Stimulated activated naive CD8-positive, alpha-beta T cell treated with anti-CD3 and anti-CD28 coated beads, Interleukin-15, amount 100 ng/mL, for 72 hours (primary cell): ENCODE measurements around the gene ZNF175.

Source experiments
- ATAC-seq: fragments of 150-1000 bp; cut with Tn5 transposase; 2 replicates; pipeline ENCODE4 v1.10.0; 2021; ENCODE audit warnings: mild to moderate bottlenecking, moderate library complexity
- DNase-seq, 2 donors: peaks; one replicate each; pipeline ENCODE4 v3.0.0; 2021 to 2022
- H3K27ac Mint-ChIP-seq, 2 donors: one replicate each; pipeline ENCODE4 v1.8.0; 2022; ENCODE audit warnings: mild to moderate bottlenecking in 2 of 2, mixed read lengths in 2 of 2, moderate library complexity in 2 of 2
- H3K27me3 Mint-ChIP-seq: one replicate; pipeline ENCODE4 v1.8.0; 2022; ENCODE audit warnings: mixed read lengths
- H3K4me1 Mint-ChIP-seq: one replicate; pipeline ENCODE4 v1.8.0; 2022; ENCODE audit warnings: mild to moderate bottlenecking, mixed read lengths
- H3K4me3 Mint-ChIP-seq, 2 donors: one replicate each; pipeline ENCODE4 v1.8.0; 2022; ENCODE audit warnings: mild to moderate bottlenecking in 2 of 2, mixed read lengths in 2 of 2, moderate library complexity in 1 of 2
- H3K9me3 Mint-ChIP-seq, 2 donors: one replicate each; pipeline ENCODE4 v1.8.0; 2022; ENCODE audit warnings: mixed read lengths in 2 of 2

The ZNF175 gene

DNA sequence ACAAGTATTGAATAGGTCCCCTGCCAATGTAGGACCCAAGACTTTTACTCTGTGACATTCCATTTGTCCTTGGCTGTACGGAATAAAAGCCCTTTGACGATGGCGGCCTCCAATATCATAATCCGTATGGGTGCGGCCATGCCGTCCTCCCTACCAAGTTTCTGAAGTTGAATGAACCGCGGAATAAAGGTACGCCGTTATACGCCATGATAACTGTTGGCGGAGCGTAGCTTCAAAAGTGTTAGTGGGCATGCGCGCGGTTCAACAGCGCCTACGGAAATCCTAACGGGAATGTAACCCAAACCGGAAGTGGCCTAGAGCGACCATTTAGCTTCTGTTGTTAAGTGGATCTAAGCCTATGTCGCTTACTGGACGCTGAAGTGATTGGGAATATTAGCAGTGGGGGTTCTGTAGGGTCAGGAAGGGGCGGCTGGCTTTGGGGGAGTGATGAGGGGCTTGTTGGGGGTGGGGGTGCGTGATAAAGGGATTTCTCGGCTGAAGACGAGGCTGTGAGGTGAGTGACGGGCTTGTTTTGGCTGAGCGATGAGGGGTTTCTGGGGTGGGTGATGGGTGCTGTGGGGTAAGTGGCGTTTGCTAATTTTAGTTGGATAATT, at the start of gene ZNF175:
TSS of gene ZNF175 (plus strand) at position 322 of the 614 bp plus-strand sequence. CDS start 2,047 bp downstream, outside the sequence.
- peak within 1 kb of the TSS; percentile 96 to 98 for H3K4me3 Mint-ChIP-seq
- DNase-seq (peak; percentile 78 to 86), ATAC-seq (peak; percentile 98)
- peak within 1 kb of the TSS; percentile 91 to 99 for H3K27ac Mint-ChIP-seq
- H3K27me3 Mint-ChIP-seq: peaks cover 9% of the 10 kb centered on the region
- H3K4me1 Mint-ChIP-seq: peaks cover 31% of the 10 kb centered on the region
- no peaks in the 10 kb centered on the region for H3K9me3 Mint-ChIP-seq

DNA sequence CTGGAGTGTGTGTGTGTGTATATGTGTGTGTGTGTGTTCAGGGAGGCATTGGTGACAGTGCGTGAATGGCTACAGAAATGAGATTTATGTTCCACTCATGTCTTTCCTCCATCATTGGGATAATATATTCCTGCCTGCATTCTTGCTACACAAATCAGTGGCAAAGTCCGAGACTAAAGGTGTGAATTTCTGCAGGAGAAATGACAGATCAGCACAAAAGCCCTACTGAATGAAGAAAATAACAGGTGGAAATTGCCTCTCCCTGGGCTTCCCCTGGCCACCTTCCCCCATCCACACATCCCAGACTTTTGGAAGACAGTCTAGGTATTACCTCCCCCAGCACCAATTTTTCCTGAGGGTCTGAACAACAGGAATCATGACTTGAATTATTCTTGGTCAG, 49.7 kb upstream of the ZNF175 start:
- Mint-ChIP-seq H3K9me3 (no peaks in the 10 kb centered on the region), H3K4me3 (no peak overlapping the region), H3K27ac (no peak overlapping the region), H3K4me1 (no peaks in the 10 kb centered on the region), H3K27me3 (peaks cover 47% of the 10 kb centered on the region)
- no peak for ATAC-seq
- no peak for DNase-seq

DNA sequence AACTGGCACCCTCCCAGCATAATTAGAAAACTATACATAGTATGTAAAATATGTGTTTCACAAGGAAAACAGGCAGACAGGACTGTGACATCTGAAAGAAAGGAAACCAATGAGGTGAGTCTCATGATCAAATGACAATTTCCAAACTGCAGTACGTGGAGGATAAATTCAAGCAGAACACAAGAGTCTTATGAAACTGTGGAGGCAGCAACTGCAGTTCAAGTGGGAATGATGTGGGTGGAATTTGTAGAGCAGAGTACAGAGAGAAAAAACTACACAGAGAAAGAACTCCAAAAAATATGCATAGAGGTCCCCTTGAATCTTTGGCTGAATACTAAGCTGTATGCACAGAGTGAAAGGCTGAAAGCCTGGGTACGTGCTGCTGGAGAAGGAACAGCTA, 49.3 kb upstream of the ZNF175 start:
- Mint-ChIP-seq H3K4me3 (no peak overlapping the region), H3K9me3 (no peaks in the 10 kb centered on the region), H3K27ac (no peak overlapping the region), H3K4me1 (no peaks in the 10 kb centered on the region), H3K27me3 (peaks cover 50% of the 10 kb centered on the region)
- DNase-seq: no peak
- ATAC-seq: no peak

DNA sequence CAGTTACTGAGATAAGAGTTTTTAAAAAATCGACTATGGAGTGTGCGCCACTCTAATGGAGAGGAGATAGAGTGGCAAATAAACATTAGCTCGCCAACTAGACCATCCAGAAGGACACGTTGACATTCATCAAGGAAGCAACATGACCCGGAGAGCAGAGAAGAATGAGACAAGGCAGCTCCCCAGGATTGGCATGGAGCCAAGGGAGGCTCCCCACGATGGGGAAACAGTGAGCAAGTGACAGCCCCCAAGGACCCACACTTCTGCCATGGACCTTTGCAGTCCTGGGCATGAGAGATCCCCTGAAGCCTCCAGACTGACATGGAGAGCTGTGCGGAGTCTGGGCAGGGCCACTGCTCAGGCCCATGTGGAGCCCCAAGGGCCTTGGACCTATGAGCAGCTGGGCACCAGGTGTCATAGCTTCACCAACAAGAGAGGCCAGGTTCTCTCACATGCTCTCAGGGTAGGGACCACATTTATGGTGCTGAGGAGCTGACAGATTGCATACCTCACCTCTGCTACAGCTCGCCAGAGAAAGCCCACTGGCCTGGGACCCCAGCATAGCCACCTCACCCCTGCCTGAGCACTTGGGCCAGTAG, 46.3 kb upstream of the ZNF175 start:
- DNase-seq: no peak
- H3K4me3 Mint-ChIP-seq: no peak overlapping the region
- peaks cover 56% of the 10 kb centered on the region for H3K27me3 Mint-ChIP-seq
- no peaks in the 10 kb centered on the region for H3K4me1 Mint-ChIP-seq
- no peak for ATAC-seq
- H3K9me3 Mint-ChIP-seq: no peaks in the 10 kb centered on the region
- H3K27ac Mint-ChIP-seq: no peak overlapping the region

DNA sequence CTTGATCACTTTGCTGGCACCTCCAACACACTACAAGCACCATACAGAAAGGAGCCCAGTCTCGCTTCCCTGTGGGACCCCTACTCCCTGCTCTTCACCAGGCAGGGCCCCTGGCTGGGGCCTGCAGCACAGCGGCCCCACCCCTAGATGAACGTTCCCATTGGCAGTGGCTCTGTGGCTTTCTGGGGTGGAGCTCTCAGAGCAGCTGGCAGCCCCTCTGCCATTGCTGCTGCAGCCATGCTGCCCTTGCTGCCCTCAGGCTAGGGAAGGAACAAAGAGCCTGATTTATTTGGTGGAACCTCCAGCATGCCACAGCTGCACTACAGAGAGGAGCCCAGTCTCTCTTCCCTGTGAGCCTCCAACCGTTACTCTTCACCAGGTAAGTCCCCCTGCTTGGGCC, 45.4 kb upstream of the ZNF175 start:
- Mint-ChIP-seq H3K9me3 (no peaks in the 10 kb centered on the region), H3K4me3 (no peak overlapping the region), H3K4me1 (no peaks in the 10 kb centered on the region), H3K27ac (no peak overlapping the region), H3K27me3 (peaks cover 65% of the 10 kb centered on the region)
- ATAC-seq (no peak), DNase-seq (no peak)

DNA sequence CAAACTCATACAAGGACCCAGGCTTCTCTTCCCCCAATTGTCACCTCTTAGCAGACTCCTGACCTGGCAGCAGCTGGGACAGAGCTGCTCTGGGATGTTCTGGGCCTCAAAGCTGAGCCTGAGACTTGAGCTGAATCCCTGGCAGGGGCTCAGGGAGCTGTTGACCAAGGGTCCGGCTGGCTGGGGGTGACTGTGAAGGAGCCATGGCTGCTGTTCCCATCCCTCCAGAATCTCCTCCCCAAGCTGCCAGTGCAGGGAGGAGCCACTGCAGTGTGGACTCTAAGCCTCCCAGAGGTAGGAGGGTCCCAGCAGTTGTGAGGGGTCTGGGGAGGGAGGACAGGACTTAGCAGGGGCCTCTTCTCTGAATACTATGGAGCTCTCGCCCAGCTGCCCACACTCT, 41.8 kb upstream of the ZNF175 start:
- Mint-ChIP-seq H3K9me3 (no peaks in the 10 kb centered on the region), H3K27me3 (peaks cover 78% of the 10 kb centered on the region), H3K4me1 (peaks cover 9% of the 10 kb centered on the region), H3K27ac (no peak overlapping the region), H3K4me3 (no peak overlapping the region)
- DNase-seq (no peak), ATAC-seq (no peak)

DNA sequence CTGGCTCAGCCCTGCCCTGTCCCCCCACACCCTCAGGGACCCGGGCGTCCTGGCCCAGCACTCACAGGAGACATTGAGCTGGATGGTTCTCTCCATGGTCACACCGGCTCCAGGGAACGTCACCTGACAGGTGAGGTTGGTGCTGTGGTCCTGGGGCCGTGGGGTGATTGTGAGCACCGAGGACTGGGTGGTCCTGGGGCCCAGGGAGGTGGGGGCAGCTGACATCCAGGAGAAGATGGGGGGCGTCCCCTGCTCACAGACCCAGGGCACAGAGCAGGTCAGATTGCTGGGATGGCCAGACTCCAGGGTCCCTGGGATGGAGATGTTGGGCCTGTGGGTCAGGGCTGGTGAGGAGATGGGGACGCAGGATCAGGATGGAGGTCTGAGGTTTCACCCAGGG, 40.5 kb upstream of the ZNF175 start:
- peaks cover 87% of the 10 kb centered on the region for H3K27me3 Mint-ChIP-seq
- H3K4me3 Mint-ChIP-seq: no peak overlapping the region

DNA sequence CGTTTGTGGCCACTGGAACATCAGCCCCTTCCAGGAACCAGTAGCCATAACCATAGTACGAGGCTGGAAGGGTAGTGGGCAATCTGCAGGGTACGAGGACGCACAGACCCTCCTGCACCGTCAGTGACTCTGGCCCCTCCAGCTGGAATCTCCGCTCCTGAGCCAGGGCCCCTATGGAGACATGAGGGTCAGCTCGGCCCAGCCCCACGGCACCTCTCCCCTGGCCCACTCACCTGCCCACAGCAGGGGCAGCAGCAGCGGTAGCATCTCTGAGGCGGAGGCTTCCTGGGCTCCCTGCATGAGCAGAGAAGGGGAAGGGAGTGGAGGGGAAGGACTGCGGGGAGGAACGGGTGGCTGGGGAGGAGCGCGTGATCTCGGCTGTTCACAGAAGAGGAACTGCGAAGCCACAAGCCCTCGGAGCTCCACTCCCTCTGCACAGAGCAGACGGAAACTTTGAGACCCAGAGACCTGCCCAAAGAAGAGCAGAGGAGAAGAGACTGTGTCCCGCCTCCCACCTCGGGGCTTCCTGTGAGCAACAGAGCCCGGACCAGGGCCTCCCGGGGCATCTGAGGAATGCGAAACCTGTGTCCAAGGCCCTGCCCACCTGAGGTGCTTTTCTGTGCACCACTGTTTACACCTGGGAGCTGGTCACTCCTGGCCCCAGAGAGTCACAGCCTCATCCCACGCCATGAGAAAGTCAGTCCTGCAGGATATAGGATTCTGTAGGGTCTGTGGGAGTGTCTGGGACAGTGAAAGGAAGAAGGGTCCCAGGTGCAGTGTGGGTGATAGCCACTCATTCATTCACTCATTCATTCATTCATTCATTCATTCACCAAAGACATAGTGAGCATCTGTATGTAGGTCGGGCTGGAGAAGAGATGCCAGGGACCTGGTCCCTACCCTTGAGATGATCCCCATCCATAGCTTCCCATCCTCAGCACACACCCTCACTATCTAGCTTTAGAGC, 39.5 kb upstream of the ZNF175 start, which contains the start of gene SIGLEC6:
TSS of gene SIGLEC6 (minus strand) at position 322 of the 967 bp plus-strand sequence. CDS start at position 300, 22 bp downstream.
- no peak for ATAC-seq
- no peak within 1 kb of the TSS for H3K27ac Mint-ChIP-seq
- DNase-seq: no peak
- H3K4me3 Mint-ChIP-seq: no peak within 1 kb of the TSS
- H3K4me1 Mint-ChIP-seq: peaks cover 9% of the 10 kb centered on the region
- H3K9me3 Mint-ChIP-seq: peaks cover 4 to 15% of the 10 kb centered on the region in 2 donors
- peaks cover 93% of the 10 kb centered on the region for H3K27me3 Mint-ChIP-seq

More for the DNA sequence above, 40.5 kb upstream of the ZNF175 start:
- Mint-ChIP-seq H3K27ac (no peak overlapping the region), H3K9me3 (peaks cover 4 to 5% of the 10 kb centered on the region in 2 donors), H3K4me1 (peaks cover 9% of the 10 kb centered on the region)
- DNase-seq (no peak), ATAC-seq (no peak)

DNA sequence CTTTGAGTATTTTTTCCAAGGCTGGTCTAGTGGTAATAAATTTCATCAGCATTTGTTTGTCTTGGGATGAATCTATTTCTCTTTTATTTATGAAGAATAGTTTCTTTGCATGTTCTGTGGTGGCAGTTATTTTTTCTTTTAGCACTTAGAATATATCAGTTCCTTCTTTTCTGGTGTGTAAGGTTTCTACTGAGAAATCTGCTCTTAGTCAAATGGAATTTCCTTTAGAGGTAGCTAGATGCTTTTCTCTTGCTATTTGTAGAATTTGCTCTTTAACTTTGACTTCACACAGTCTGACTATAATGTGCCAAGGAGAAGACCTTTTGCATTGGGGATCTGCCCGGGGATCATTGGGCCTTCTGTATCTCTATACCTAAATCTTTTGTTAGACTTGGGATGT, 35.5 kb upstream of the ZNF175 start:
- H3K4me3 Mint-ChIP-seq: no peak overlapping the region
- no peak for ATAC-seq

DNA sequence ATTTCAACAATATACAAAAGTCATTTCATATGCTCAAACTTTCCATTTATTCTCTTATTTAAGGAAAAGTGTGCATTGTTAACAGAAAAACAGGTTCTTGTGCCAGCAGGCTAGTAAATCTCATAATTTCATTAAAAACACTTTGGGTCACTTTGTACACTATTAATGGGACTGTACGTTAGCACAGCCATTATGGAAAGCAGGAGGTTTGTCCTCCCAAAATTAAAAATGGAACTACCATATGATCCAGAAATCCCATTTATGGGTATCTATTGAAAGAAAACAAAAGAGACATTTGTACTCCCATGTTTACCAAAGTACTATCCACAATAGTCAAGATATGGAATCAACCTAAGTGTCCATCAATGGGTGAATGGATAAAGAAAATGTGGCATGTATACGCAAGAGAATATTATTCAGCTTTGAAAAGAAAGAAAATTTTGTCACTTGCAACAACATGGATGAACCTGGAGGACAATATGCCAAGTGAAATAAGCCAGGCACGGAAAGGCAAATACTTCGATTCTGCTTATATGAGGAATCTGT, 31.2 kb upstream of the ZNF175 start:
- H3K27ac Mint-ChIP-seq: no peak overlapping the region
- peaks cover 81% of the 10 kb centered on the region for H3K27me3 Mint-ChIP-seq
- no peak overlapping the region for H3K4me3 Mint-ChIP-seq
- H3K4me1 Mint-ChIP-seq: no peaks in the 10 kb centered on the region
- no peak for ATAC-seq
- peaks cover 2 to 16% of the 10 kb centered on the region in 2 donors for H3K9me3 Mint-ChIP-seq
- no peak for DNase-seq

More for the DNA sequence above, 35.5 kb upstream of the ZNF175 start:
- no peak overlapping the region for H3K27ac Mint-ChIP-seq
- H3K27me3 Mint-ChIP-seq: peaks cover 82% of the 10 kb centered on the region
- peaks cover 4 to 16% of the 10 kb centered on the region in 2 donors for H3K9me3 Mint-ChIP-seq
- no peak for DNase-seq
- peaks cover 9% of the 10 kb centered on the region for H3K4me1 Mint-ChIP-seq

DNA sequence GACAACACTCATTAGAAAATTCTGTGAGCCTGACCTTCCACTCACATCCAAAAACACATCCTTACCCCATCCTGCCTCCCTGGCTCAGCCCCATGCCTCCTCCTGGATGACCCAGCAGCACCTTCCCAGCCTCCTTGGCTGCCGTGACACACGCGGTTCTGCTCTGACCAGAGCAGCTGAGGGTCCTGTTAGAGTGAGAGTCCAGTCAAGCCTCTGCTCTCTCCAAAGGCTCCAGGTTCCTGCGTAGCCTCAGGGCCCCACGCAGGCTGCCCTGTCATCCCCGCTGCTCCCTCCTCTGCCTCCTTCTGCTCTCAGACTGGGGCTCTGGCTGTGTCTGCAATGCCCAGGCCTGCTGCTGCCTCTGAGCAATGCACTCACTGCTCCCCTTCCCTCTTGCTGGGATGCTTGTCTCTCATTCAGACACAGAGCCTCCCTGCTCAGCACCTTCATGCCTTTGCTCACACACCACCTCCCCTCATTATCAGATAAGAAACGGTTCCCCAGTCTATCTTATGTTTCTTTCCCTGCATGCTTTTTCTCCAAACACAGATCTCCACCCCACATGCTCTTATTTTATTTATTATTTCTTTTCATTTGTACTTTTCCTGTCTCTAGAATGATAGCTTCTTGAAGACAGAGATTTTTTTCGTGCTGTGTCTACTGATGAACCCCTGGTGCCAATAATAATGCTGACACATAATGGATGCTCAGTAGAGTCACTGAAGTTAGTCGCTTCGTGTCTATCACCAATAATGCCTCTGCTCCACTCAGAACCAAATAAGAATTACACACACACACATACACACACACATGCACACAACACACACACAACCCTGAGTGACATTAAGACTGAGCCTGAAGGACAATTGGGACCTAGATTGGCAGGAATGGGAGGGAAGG, 29.4 kb upstream of the ZNF175 start:
- no peak for ATAC-seq
- Mint-ChIP-seq H3K27ac (peak overlapping the region; percentile 5 to 43), H3K27me3 (peaks cover 81% of the 10 kb centered on the region), H3K9me3 (peaks cover 0 to under 1% of the 10 kb centered on the region in 2 donors), H3K4me1 (peaks cover 6% of the 10 kb centered on the region), H3K4me3 (no peak overlapping the region)
- no peak for DNase-seq

DNA sequence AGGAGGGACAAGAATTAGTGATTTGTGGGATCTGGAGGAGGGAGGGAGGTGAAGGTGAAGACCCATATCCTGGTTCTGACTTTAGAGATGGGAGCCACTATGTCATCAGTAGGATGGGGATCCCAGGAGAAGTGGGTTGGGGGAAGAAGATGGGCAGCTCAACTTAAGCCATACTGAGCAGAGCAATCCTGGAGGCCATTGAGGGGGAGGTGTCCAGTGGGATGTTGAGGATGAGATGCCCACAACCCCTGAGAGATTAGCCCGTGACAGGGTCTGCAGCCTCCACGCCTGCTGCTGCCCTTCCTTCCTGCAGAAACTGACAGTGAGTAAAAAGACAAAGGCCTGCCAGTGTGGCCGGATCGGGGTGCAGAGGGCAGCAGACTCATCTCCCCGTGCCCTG, 28.4 kb upstream of the ZNF175 start:
- H3K27ac Mint-ChIP-seq: no peak overlapping the region
- DNase-seq (no peak), ATAC-seq (no peak)
- no peaks in the 10 kb centered on the region for H3K9me3 Mint-ChIP-seq
- H3K4me1 Mint-ChIP-seq: peaks cover 13% of the 10 kb centered on the region
- peaks cover 82% of the 10 kb centered on the region for H3K27me3 Mint-ChIP-seq
- no peak overlapping the region for H3K4me3 Mint-ChIP-seq

DNA sequence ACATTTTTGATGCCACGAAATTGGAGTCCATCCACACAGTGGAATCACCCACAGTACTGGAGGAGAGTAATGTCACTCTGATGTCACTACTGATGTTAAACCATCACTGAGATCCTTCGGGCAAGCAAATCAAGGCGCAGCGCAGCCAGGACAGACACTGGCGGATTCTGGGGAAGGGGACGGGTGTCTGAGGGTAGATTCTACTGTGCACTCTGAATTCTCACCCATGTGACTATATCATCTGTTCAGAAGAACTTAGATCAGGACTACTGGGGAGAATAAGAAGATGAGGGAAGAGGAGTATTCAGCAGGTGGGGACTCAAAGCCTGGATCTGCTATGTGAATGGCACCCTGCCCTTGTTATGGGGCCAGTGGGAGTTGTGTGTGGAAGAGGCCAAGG, 27.0 kb upstream of the ZNF175 start:
- no peak overlapping the region for H3K27ac Mint-ChIP-seq
- ATAC-seq (no peak), DNase-seq (no peak)
- H3K4me3 Mint-ChIP-seq: no peak overlapping the region
- H3K4me1 Mint-ChIP-seq: peaks cover 16% of the 10 kb centered on the region
- H3K9me3 Mint-ChIP-seq: no peaks in the 10 kb centered on the region
- H3K27me3 Mint-ChIP-seq: peaks cover 83% of the 10 kb centered on the region

DNA sequence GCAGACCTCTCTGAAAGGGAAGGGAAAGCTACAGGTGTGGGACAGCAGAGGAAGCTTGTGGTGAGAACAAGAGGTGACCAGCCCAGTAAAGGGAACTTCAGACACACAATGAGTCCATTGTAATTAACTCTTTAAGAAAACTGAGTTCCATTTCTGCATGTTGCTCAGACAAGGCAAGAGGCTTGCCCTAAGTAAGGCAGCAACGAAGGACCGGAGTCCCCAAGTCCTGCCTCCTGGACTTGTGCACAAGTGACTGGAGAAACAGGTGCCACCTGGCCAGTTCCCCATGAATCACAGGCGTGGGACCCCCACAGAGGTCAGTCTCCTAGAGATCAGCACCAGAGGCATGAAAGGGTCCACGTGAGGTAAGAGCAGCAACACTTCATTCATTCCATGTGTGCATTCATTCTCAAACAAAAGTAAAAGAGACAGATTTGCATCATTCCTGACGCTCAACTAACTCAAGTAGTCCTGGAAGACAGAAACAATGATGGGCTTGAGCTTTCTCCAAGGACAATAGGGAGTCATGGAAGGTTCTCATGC, 24.9 kb upstream of the ZNF175 start:
- Mint-ChIP-seq H3K4me1 (peaks cover 17% of the 10 kb centered on the region), H3K4me3 (no peak overlapping the region), H3K27ac (no peak overlapping the region), H3K9me3 (peaks cover 0 to under 1% of the 10 kb centered on the region in 2 donors), H3K27me3 (peaks cover 89% of the 10 kb centered on the region)
- no peak for ATAC-seq
- DNase-seq: no peak
